Suprapubic skin (tissue), 4 donors: ENCODE measurements around the gene C19orf25. TPM values are rescaled to one million over a fixed set of nuclear protein-coding genes. Genes with fewer than 3 reads are reported as not detected.
"Not testable (repeated sequence)": the region's sequence is repeated elsewhere in the genome, so short reads cannot be mapped to it uniquely, and the experiment has no call there.

Experiments
- DNase-seq, 2 donors: peaks; one replicate each; pipeline ENCODE4 v3.0.0-alpha.2; 2019; ENCODE audit warnings: low spot score in 2 of 2
- H3K27ac ChIP-seq: fragments of 200-600 bp; sonication (generic); one replicate; pipeline ENCODE4 v1.5.1; 2019
- H3K27me3 ChIP-seq: fragments of 200-600 bp; sonication (generic); one replicate; pipeline ENCODE4 v1.5.1; 2019
- H3K36me3 ChIP-seq: fragments of 200-600 bp; sonication (generic); one replicate; pipeline ENCODE4 v1.5.1; 2019
- H3K4me1 ChIP-seq: fragments of 200-600 bp; sonication (generic); one replicate; pipeline ENCODE4 v1.5.1; 2019
- H3K4me3 ChIP-seq: fragments of 200-600 bp; sonication (generic); one replicate; pipeline ENCODE4 v1.5.1; 2019; ENCODE audit warnings: mild to moderate bottlenecking
- H3K9me3 ChIP-seq: fragments of 200-600 bp; sonication (generic); one replicate; pipeline ENCODE4 v1.5.1; 2019
- EP300 ChIP-seq: sonication (generic); formaldehyde crosslinking; IDR thresholded peaks from one replicate; pipeline ENCODE4 v1.6.1; 2017; ENCODE audit warnings: antibody characterized with exemption
- POLR2A ChIP-seq, 2 donors: fragments of 450-650 bp; IDR thresholded peaks; one replicate each; pipeline ENCODE4 v1.6.1; 2017; ENCODE audit warnings: antibody characterized with exemption in 2 of 2, mild to moderate bottlenecking in 2 of 2, moderate library complexity in 2 of 2
- POLR2AphosphoS5 ChIP-seq, 3 donors: sonication (generic); formaldehyde crosslinking; IDR thresholded peaks; one replicate each; pipeline ENCODE4 v1.6.1; 2017; ENCODE audit warnings: antibody characterized with exemption in 3 of 3
- WGBS: methylation state at CpG from one replicate; pipeline ENCODE4 v1.1.5; 2018; 5-methylcytosine and 5-hydroxymethylcytosine counted together
- total RNA-seq, 4 donors: library from RNA; depleted of rRNA; stranded (reverse); fragments of >200 nt; gene quantifications; one replicate each; pipeline ENCODE4 v1.1.0, GENCODE V29; 2016
- TF ChIP-seq, protein P1 (sequence below), 2 donors: fragments of 200-600 bp in 1 of 2; fragments of 450-650 bp in 1 of 2; sonication (generic) in 1 of 2; IDR thresholded peaks; one replicate each; pipeline ENCODE4 v1.5.1; 2016 to 2019; ENCODE audit warnings: antibody characterized with exemption in 2 of 2, mild to moderate bottlenecking in 1 of 2, moderate library complexity in 1 of 2

C19orf25 gene
- total RNA-seq, 4 donors from 2014 or later, result 25.1 to 41.2 (median 36.4) TPM

DNA sequence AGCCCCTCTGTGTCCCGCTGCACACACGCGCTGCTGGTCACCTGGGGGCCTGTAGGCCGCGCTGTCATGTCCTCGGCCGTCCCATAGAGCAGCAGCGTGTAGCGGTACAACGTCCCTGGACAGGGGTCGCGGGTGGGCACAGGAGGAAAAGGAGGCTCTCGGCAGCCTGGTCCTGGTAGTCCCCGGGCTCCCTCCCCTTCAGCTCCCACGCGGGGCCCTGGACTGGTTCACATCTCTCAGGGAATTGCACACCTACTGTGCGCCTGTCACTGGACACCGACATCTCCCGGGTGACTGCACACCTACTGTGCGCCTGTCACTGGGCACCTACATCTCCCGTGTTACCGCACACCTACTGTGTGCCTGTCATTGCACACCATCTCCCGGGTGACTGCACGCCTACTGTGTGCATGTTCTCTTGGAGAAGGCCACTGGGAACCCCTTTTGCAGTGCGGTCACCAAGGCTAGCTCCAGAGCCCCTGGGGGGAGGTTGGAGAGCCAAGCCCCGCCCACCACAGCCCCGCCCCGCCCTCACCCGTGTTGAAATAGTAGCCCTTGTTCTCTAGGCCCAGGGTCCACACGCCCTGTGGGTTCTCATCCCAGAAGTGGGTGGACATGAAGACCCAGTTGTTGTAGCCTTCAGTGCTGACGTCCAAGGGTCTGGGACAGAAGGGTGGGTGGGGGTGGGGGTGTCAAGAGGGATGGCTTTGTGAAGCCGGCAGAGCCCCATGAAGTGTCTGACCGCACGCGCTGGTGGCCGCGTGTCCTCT is 3.5 kb upstream of the C19orf25 start:
- H3K27me3 ChIP-seq, result no peaks in the 10 kb centered on the region
- 91% methylated on average over 11 of the region's 37 CpGs for WGBS
- no peaks in the 10 kb centered on the region for H3K9me3 ChIP-seq
- peaks cover 20% of the 10 kb centered on the region for H3K4me1 ChIP-seq
- peak in 1 of 2 donors; percentile 56 for DNase-seq
- no peak for TF ChIP-seq EP300
- H3K27ac ChIP-seq, result no peak overlapping the region
- H3K4me3 ChIP-seq, result no peak overlapping the region
- no peaks in the 10 kb centered on the region for H3K36me3 ChIP-seq

DNA sequence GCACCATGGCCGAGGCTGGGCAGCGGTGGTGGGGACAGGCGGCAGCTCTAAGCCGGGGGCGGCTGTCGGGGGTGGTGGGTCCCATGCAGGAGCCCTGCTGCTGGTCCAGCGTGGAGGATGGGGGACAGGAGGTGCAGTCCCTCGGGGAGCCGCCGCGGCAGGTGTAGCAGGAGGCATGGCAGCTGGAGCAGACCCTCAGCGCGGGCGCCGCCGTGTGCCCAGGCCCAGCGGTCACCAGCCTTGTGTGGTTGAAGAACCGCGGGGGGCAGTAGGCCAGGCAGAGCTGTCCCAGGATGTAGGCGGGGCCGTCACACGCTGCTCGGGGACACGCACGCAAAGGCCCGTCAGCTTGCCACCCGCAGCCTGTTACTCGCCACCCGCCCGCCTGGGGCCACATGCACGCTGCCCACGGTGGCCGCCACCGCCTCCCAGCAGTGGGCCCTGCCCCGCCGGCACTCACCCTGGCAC is 2.9 kb upstream of the C19orf25 start:
- Histone ChIP-seq H3K4me3 (no peak overlapping the region), H3K27ac (no peak overlapping the region), H3K27me3 (no peaks in the 10 kb centered on the region), H3K4me1 (peaks cover 24% of the 10 kb centered on the region), H3K36me3 (no peaks in the 10 kb centered on the region), H3K9me3 (no peaks in the 10 kb centered on the region)
- peak in 1 of 2 donors; percentile 62 for DNase-seq
- WGBS, result 94% methylated on average over 11 of the region's 36 CpGs
- no peak for TF ChIP-seq POLR2AphosphoS5 (IDR thresholded peaks at IDR 0.05)

DNA sequence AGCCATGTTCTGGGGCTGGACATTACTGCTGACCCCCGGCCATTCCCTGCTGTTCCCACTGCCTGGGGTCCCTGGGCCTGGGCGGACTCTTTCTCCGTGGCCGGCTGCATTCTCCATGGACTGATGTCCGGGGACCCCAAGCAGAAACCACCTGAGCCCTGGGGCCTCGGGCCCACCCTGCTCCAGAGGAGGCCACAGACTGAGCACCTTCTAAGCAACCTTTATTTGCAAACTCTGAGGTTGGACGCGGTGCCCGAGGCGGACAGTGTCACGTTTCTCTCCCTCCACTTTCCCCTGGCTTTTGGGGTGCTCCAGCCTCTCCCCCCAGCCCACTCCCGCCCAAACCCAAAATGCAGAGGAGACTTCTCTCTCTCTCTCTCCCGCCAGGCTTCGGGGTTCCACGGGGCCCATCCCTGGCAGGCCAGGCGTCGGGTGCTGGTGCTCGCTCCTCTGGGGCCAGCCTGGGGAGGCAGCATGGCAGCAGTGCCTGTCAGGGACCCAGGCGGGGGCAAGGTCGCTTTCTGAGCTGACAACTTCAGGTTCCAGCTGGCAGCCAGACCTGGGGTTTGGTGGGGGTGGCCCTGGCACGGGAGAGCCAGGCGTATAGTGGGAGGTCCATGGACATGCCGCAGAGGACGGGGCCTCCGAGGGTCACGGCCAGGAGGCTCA is 2.3 kb upstream of the C19orf25 start:
- peaks cover 24% of the 10 kb centered on the region for H3K4me1 ChIP-seq
- peak in 1 of 2 donors; percentile 54 for DNase-seq

DNA sequence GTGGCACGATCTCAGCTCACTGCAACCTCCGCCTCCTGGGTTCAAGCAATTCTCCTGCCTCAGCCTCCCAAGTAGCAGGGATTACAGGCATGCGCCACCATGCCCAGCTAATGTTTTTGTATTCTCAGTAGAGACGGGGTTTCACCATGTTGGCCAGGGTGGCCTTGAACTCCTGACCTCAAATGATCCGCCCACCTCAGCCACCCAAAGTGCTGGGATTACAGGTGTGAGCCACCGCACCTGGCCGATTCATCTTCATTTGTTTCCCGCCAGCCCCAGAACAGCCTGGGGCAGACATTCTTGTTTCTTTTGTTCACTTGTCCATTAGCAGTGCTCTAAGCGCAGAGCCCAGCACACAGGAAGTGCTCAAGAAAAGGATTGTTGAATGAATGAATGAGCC is 2.0 kb downstream of the C19orf25 start:
- not testable (repeated sequence) for H3K27ac ChIP-seq, DNase-seq, H3K36me3 ChIP-seq, H3K4me3 ChIP-seq, H3K9me3 ChIP-seq
- WGBS, result 87% methylated on average over 9 of the region's 9 CpGs
- H3K27me3 ChIP-seq, result peaks cover 20% of the 10 kb centered on the region
- peaks cover 35% of the 10 kb centered on the region for H3K4me1 ChIP-seq

More for the DNA sequence above, 2.3 kb upstream of the C19orf25 start:
- no peaks in the 10 kb centered on the region for H3K36me3 ChIP-seq
- no peak overlapping the region for H3K4me3 ChIP-seq
- no peaks in the 10 kb centered on the region for H3K27me3 ChIP-seq
- WGBS, result 80% methylated on average over 3 of the region's 26 CpGs
- no peak overlapping the region for H3K27ac ChIP-seq
- TF ChIP-seq EP300 (no peak), POLR2AphosphoS5 (IDR thresholded peaks at IDR 0.05) (no peak), POLR2A (IDR thresholded peaks at IDR 0.05) (no peak)
- TF ChIP-seq, protein P1, sequence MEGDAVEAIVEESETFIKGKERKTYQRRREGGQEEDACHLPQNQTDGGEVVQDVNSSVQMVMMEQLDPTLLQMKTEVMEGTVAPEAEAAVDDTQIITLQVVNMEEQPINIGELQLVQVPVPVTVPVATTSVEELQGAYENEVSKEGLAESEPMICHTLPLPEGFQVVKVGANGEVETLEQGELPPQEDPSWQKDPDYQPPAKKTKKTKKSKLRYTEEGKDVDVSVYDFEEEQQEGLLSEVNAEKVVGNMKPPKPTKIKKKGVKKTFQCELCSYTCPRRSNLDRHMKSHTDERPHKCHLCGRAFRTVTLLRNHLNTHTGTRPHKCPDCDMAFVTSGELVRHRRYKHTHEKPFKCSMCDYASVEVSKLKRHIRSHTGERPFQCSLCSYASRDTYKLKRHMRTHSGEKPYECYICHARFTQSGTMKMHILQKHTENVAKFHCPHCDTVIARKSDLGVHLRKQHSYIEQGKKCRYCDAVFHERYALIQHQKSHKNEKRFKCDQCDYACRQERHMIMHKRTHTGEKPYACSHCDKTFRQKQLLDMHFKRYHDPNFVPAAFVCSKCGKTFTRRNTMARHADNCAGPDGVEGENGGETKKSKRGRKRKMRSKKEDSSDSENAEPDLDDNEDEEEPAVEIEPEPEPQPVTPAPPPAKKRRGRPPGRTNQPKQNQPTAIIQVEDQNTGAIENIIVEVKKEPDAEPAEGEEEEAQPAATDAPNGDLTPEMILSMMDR (IDR thresholded peaks at IDR 0.05), result no peak
- no peaks in the 10 kb centered on the region for H3K9me3 ChIP-seq

DNA sequence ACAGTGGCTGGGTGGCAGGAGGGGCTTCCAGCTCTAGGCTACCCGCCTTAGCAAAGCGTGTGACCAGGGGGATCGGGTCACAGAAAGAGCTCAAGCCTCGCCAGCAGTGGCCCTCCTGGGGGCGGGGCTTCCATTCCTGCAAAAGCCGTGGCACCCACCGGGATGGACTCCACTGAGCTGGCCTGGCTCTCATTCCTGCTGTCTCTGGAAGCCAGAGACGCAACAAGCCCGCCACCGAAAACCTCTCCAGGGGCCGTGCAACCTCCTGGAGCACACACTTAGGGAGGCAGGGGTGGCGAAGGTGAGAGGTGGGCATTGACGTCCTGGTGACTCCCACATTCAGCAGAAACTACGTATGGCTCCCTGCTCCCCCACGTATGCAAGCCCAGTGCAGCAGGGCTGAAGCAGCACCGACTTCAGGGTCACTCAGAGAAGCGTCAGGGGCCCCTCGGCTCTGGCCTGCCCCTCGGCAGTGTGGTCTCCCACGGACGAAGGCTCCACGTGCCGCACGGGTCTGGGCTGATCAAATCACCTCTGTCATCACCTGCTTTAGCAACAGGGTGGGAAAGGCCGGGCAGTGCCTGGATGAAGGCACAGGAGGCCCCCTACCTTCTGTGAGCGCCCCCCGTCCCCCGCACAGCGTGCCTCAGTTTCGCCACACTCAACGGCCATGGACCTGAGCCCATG is 3.1 kb downstream of the C19orf25 start:
- no peak for DNase-seq
- no peak overlapping the region for H3K4me3 ChIP-seq
- H3K27ac ChIP-seq, result no peak overlapping the region

DNA sequence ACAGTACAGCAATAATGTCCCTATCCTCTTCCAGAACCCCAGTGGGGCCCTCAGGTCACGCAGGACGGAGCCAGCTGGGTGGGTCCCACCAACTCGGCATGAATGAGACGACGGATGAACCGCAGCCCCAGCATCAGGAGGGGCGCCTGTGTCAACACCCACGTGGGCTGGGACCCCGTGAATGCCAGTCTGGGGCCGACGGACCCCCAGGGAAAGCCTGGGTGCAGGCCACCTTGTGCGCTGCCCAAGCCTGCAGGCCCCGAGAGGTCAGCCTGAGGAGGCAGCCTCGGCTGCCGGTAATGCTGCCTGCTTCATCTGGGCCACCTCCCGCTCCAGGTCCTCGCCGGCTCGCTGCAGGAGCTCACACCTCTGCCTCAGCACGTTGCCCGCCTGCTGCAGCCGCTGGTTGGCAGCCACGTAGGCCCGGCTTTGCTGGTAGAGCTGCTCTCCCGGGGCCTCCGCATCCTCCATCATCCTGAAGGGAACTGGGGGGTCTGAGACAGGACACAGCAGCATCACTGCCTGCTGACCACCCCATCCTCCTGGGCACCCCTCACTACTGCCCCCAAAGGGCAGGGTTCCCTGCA is 4.2 kb downstream of the C19orf25 start:
- 70% methylated on average over 6 of the region's 26 CpGs for WGBS
- Histone ChIP-seq H3K4me3 (no peak overlapping the region), H3K9me3 (no peaks in the 10 kb centered on the region), H3K27me3 (peaks cover 42% of the 10 kb centered on the region), H3K4me1 (peaks cover 57% of the 10 kb centered on the region), H3K27ac (no peak overlapping the region), H3K36me3 (peaks cover 9% of the 10 kb centered on the region)
- TF ChIP-seq, protein P1 (IDR thresholded peaks at IDR 0.05), result no peak
- TF ChIP-seq POLR2A (IDR thresholded peaks at IDR 0.05) (no peak), EP300 (no peak), POLR2AphosphoS5 (IDR thresholded peaks at IDR 0.05) (no peak)
- DNase-seq, result no peak

More for the DNA sequence above, 3.1 kb downstream of the C19orf25 start:
- TF ChIP-seq, protein P1 (IDR thresholded peaks at IDR 0.05), result no peak
- TF ChIP-seq EP300 (no peak), POLR2AphosphoS5 (IDR thresholded peaks at IDR 0.05) (no peak), POLR2A (IDR thresholded peaks at IDR 0.05) (no peak)
- Histone ChIP-seq H3K9me3 (no peaks in the 10 kb centered on the region), H3K36me3 (peaks cover 9% of the 10 kb centered on the region), H3K4me1 (peaks cover 47% of the 10 kb centered on the region), H3K27me3 (peaks cover 32% of the 10 kb centered on the region)
- 94% methylated on average over 23 of the region's 31 CpGs for WGBS
